Nephron progenitor cell (in vitro differentiated cells): ENCODE results near the gene ZSWIM6.
A peak's percentile ranks its signal among the peaks of the same experiment; 100 is the strongest.

ENCODE experiments used
- DNase-seq: peaks from one replicate; pipeline ENCODE4 v3.0.0; 2021
- H3K27ac Mint-ChIP-seq: 2 replicates; pipeline ENCODE4 v1.8.0; 2021; ENCODE audit warnings: mild to moderate bottlenecking, moderate library complexity, mixed read lengths
- H3K27me3 Mint-ChIP-seq: 2 replicates; pipeline ENCODE4 v1.8.0; 2021; ENCODE audit warnings: mild to moderate bottlenecking, low read depth, mixed read lengths; ENCODE audit not compliant: poor library complexity
- H3K36me3 Mint-ChIP-seq: 2 replicates; pipeline ENCODE4 v1.8.0; 2021; ENCODE audit warnings: low read depth, mixed read lengths
- H3K4me1 Mint-ChIP-seq: 2 replicates; pipeline ENCODE4 v1.8.0; 2021; ENCODE audit warnings: mixed read lengths
- H3K4me3 Mint-ChIP-seq: 2 replicates; pipeline ENCODE4 v1.8.0; 2021; ENCODE audit warnings: mild to moderate bottlenecking, moderate library complexity, mixed read lengths
- H3K9me3 Mint-ChIP-seq: 2 replicates; pipeline ENCODE4 v1.8.0; 2021; ENCODE audit warnings: mild to moderate bottlenecking, moderate library complexity, mixed read lengths
- CTCF ChIP-seq: fragments of 200-600 bp; sonication (generic); IDR thresholded peaks from 2 replicates; pipeline ENCODE4 v1.5.0; 2021; ENCODE audit warnings: antibody characterized with exemption

ZSWIM6 gene

GRCh38 chr5:61525512-61526206, 193.6 kb downstream of the ZSWIM6 start:
- H3K4me1 Mint-ChIP-seq = peaks cover 8% of the 10 kb centered on the region
- TF ChIP-seq CTCF = no peak
- no peaks in the 10 kb centered on the region for H3K9me3 Mint-ChIP-seq
- peak; percentile 7 for DNase-seq
- no peaks in the 10 kb centered on the region for H3K27me3 Mint-ChIP-seq
- peaks cover 49% of the 10 kb centered on the region for H3K36me3 Mint-ChIP-seq
- no peak overlapping the region for H3K4me3 Mint-ChIP-seq
- peak overlapping the region; percentile 78 for H3K27ac Mint-ChIP-seq

DNA sequence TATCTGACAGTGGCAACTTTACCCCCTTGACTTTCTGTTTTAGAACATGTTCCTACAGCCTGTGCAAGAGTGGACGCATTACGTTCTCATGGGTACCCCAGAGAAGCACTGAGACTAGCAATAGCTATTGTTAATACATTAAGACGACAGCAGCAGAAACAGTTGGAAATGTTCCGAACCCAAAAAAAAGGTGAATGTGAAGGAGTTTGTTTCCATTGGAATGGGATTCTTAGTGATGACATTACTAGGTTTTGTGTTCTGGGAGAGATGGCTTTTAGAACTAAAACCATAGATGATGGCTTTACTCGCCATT, 194.1 kb downstream of the ZSWIM6 start:
- no peaks in the 10 kb centered on the region for H3K27me3 Mint-ChIP-seq
- TF ChIP-seq CTCF = no peak
- peaks cover 54% of the 10 kb centered on the region for H3K36me3 Mint-ChIP-seq
- DNase-seq = no peak
- no peak overlapping the region for H3K4me3 Mint-ChIP-seq
- peaks cover 8% of the 10 kb centered on the region for H3K4me1 Mint-ChIP-seq
- no peaks in the 10 kb centered on the region for H3K9me3 Mint-ChIP-seq
- peak overlapping the region; percentile 4 for H3K27ac Mint-ChIP-seq

DNA sequence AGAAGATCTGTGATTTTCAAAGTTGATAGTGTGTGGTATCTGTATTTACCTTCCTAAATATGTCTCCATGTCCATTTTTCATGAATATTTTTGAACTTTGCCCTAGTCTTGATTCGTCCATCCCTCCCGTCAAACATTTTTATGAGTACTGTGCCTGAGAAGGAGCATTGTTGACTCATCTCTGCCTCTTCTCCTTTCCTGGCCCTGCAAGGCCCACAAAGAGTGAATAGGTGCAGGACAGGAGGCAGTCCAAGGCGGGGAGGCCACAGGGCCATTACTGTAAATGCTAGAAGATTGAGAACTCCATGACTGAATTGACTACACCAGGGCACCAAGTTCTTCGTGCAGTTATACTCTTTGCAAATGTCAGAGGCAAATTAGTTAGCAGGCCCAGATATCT, 200.9 kb downstream of the ZSWIM6 start:
- Mint-ChIP-seq H3K4me1 (no peaks in the 10 kb centered on the region), H3K9me3 (peaks cover 6% of the 10 kb centered on the region), H3K27ac (no peak overlapping the region), H3K36me3 (peaks cover 83% of the 10 kb centered on the region), H3K4me3 (no peak overlapping the region), H3K27me3 (no peaks in the 10 kb centered on the region)
- DNase-seq = no peak
- TF ChIP-seq CTCF = no peak

GRCh38 chr5:61534481-61535267, 202.6 kb downstream of the ZSWIM6 start:
- Mint-ChIP-seq H3K4me1 (no peaks in the 10 kb centered on the region), H3K36me3 (peaks cover 92% of the 10 kb centered on the region), H3K27ac (no peak overlapping the region), H3K4me3 (no peak overlapping the region), H3K27me3 (no peaks in the 10 kb centered on the region), H3K9me3 (peaks cover 6% of the 10 kb centered on the region)
- no peak for DNase-seq
- no peak for TF ChIP-seq CTCF

- Mint-ChIP-seq H3K27ac (no peak overlapping the region), H3K9me3 (peaks cover 9% of the 10 kb centered on the region), H3K36me3 (peaks cover 90% of the 10 kb centered on the region), H3K27me3 (no peaks in the 10 kb centered on the region), H3K4me3 (no peak overlapping the region), H3K4me1 (no peaks in the 10 kb centered on the region)
- no peak for TF ChIP-seq CTCF
- no peak for DNase-seq
Measured at GRCh38 chr5:61535828-61536227, 203.8 kb downstream of the ZSWIM6 start.

DNA sequence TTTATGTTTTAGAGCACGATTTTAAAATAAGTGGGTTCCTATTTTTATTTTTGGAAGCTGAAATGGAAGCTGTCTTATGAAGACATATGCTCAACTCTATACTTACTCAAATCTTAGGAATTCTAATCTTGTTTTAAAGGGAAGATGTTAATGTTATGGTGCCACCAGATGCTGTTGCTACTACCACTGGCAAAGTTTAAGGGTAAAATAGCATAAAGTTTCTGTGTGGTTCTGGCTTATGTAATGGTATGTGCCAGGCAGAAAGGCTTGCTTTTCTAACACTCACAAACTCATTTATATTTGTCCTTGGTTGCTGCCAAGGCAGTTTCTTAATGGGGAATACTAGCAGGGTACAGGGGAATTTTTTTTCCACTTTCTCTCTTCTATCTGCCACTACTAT, 204.9 kb downstream of the ZSWIM6 start:
- Mint-ChIP-seq H3K27me3 (no peaks in the 10 kb centered on the region), H3K36me3 (peaks cover 90% of the 10 kb centered on the region), H3K27ac (no peak overlapping the region), H3K4me3 (no peak overlapping the region), H3K4me1 (no peaks in the 10 kb centered on the region), H3K9me3 (peaks cover 19% of the 10 kb centered on the region)
- no peak for DNase-seq
- no peak for TF ChIP-seq CTCF
